HG02678 (cell line): ENCODE data around the gene LRRC26.
A peak's percentile ranks its signal among the peaks of the same experiment; 100 is the strongest.

Experiments
- ATAC-seq: cut with Tn5 transposase; IDR thresholded peaks from one replicate; pipeline ENCODE4 v1.9.1; 2021; ENCODE audit warnings: mild to moderate bottlenecking, moderate library complexity; ENCODE audit not compliant: unreplicated experiment

Gene LRRC26

GRCh38 chr9:137169896-137170358 lies at the start of gene LRRC26:
TSS of gene LRRC26 (minus strand) at chr9:137170051. CDS start at chr9:137169943, 108 bp downstream.
- ATAC-seq: no peak

- ATAC-seq: no peak
Measured at GRCh38 chr9:137218754-137219271, 49.0 kb upstream of the LRRC26 start.

GRCh38 chr9:137218212-137218753 lies 48.4 kb upstream of the LRRC26 start:
- ATAC-seq: no peak

GRCh38 chr9:137217276-137218211 lies 47.7 kb upstream of the LRRC26 start:
- ATAC-seq: no peak

- ATAC-seq: no peak
Measured at GRCh38 chr9:137216188-137216965, 46.5 kb upstream of the LRRC26 start.

GRCh38 chr9:137215196-137215986 lies 45.5 kb upstream of the LRRC26 start:
- no peak for ATAC-seq

- no peak for ATAC-seq
Measured at GRCh38 chr9:137214620-137215019, 44.8 kb upstream of the LRRC26 start.

- no peak for ATAC-seq
Measured at GRCh38 chr9:137213160-137214060, 43.6 kb upstream of the LRRC26 start.

GRCh38 chr9:137212520-137212919 lies 42.7 kb upstream of the LRRC26 start:
- ATAC-seq: no peak

GRCh38 chr9:137211532-137211931 lies 41.7 kb upstream of the LRRC26 start:
- no peak for ATAC-seq

GRCh38 chr9:137206602-137207001 lies 36.8 kb upstream of the LRRC26 start:
- no peak for ATAC-seq

GRCh38 chr9:137205126-137206069 lies 35.5 kb upstream of the LRRC26 start, which contains the start of the genes NDOR1 and TMEM203:
TSS of gene NDOR1 (plus strand) at chr9:137205700. CDS start at chr9:137205778, 78 bp downstream.
TSS of gene TMEM203 (minus strand) at chr9:137205648. CDS start at chr9:137205414, 234 bp downstream.
- ATAC-seq: no peak

- no peak for ATAC-seq
Measured at GRCh38 chr9:137204731-137205125, 34.9 kb upstream of the LRRC26 start.

GRCh38 chr9:137202966-137203365 lies 33.1 kb upstream of the LRRC26 start:
- no peak for ATAC-seq

GRCh38 chr9:137201205-137201868 lies 31.5 kb upstream of the LRRC26 start:
- no peak for ATAC-seq

- peak; percentile 91 for ATAC-seq
Measured at GRCh38 chr9:137200311-137201204, 30.7 kb upstream of the LRRC26 start, which contains the start of gene TPRN. TSS of gene TPRN (minus strand) at chr9:137200741. CDS start at chr9:137200711, 30 bp downstream.
